ENCODE measurements around the gene MAP3K13. TPM values are rescaled to one million over a fixed set of nuclear protein-coding genes. Genes with fewer than 3 reads are reported as not detected.
A peak's percentile ranks its signal among the peaks of the same experiment; 100 is the strongest.

MAP3K13 gene
- total and polyA plus RNA-seq, 10 donors: 13.2 to 20.9 (median 16.3) TPM

DNA sequence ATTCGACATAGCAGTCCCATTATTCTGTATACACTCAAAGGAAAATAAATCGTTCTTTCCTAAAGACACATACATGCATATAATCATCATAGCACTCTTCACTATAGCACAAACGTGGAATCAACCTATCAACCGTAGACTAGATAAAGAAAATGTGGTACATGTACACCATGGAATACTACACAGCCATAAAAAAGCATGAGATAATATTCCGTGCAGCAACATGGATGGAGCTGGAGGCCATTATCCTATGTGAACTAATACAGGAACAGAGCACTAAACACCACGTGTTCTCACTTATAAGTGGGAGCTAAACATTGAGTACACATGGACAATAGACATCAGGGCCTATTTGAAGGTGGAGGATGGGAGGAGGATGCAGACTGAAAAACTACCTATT, 12.1 kb upstream of the MAP3K13 start:
- Histone ChIP-seq H3K36me3 (no peaks in the 10 kb centered on the region), H3K4me1 (no peaks in the 10 kb centered on the region), H3K9me3 (no peaks in the 10 kb centered on the region), H3K4me3 (no peak overlapping the region), H3K27me3 (replicated peaks in 1 of 7) (no peaks in the 10 kb centered on the region), H3K27ac (no peak overlapping the region)
- intact Hi-C loops (cut with DNase I; ENCODE audit: low total_unique reads): no loop called here
- TF ChIP-seq, protein P1, sequence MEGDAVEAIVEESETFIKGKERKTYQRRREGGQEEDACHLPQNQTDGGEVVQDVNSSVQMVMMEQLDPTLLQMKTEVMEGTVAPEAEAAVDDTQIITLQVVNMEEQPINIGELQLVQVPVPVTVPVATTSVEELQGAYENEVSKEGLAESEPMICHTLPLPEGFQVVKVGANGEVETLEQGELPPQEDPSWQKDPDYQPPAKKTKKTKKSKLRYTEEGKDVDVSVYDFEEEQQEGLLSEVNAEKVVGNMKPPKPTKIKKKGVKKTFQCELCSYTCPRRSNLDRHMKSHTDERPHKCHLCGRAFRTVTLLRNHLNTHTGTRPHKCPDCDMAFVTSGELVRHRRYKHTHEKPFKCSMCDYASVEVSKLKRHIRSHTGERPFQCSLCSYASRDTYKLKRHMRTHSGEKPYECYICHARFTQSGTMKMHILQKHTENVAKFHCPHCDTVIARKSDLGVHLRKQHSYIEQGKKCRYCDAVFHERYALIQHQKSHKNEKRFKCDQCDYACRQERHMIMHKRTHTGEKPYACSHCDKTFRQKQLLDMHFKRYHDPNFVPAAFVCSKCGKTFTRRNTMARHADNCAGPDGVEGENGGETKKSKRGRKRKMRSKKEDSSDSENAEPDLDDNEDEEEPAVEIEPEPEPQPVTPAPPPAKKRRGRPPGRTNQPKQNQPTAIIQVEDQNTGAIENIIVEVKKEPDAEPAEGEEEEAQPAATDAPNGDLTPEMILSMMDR (IDR thresholded peaks at IDR 0.05 in 8 of 11, conservative IDR thresholded peaks at IDR 0.05 in 3 of 11): no peak
- TF ChIP-seq POLR2A (IDR thresholded peaks at IDR 0.05) (no peak), POLR2AphosphoS5 (IDR thresholded peaks at IDR 0.05) (no peak)
- DNase-seq: no peak
- WGBS, 5 donors: 83 to 89% (median 85%) methylated on average over 6 of the region's 6 CpGs

GRCh38 chr3:185351396-185351795, 11.5 kb upstream of the MAP3K13 start:
- intact Hi-C loops (cut with DNase I; ENCODE audit: low total_unique reads): no loop called here
- no peak overlapping the region for H3K4me3 ChIP-seq
- H3K36me3 ChIP-seq: no peaks in the 10 kb centered on the region
- TF ChIP-seq POLR2AphosphoS5 (IDR thresholded peaks at IDR 0.05) (no peak), POLR2A (IDR thresholded peaks at IDR 0.05) (no peak)
- TF ChIP-seq, protein P1 (IDR thresholded peaks at IDR 0.05 in 8 of 11, conservative IDR thresholded peaks at IDR 0.05 in 3 of 11): no peak
- no peaks in the 10 kb centered on the region for H3K27me3 ChIP-seq (replicated peaks in 1 of 7)
- 86 to 95% (median 90%) methylated on average over 2 of the region's 2 CpGs for WGBS, 5 donors
- H3K9me3 ChIP-seq: no peaks in the 10 kb centered on the region
- DNase-seq: no peak
- no peak overlapping the region for H3K27ac ChIP-seq
- H3K4me1 ChIP-seq: no peaks in the 10 kb centered on the region

DNA sequence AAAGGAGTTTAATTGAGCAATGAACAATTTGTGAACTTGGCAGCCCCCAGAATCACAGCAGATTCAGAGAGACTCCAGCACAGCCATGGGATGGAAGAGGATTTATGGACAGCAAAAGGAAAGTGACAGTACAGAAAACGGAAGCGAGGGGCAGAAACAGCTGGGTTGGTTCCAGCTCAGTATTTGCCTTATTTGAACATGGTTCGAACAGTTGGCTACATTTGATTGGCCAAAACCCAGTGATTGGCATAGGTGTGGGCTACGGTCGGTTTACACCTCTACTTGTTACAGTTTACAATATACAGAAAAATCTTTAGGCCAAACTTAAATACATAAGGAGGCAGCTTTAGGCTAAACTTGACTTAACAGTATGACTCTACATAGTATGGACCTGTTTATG, 9.7 kb upstream of the MAP3K13 start:
- TF ChIP-seq POLR2A (IDR thresholded peaks at IDR 0.05): no peak
- TF ChIP-seq, protein P1 (IDR thresholded peaks at IDR 0.05 in 8 of 11, conservative IDR thresholded peaks at IDR 0.05 in 3 of 11): no peak
- TF ChIP-seq POLR2AphosphoS5 (IDR thresholded peaks at IDR 0.05): no peak
- H3K4me3 ChIP-seq: no peak overlapping the region
- no peak for DNase-seq
- WGBS, 5 donors: 88 to 94% (median 92%) methylated on average over 5 of the region's 5 CpGs
- intact Hi-C loops (cut with DNase I; ENCODE audit: low total_unique reads): no loop called here
- H3K27me3 ChIP-seq (replicated peaks in 1 of 7): no peaks in the 10 kb centered on the region
- H3K4me1 ChIP-seq: no peaks in the 10 kb centered on the region
- no peaks in the 10 kb centered on the region for H3K9me3 ChIP-seq
- no peak overlapping the region for H3K27ac ChIP-seq
- no peaks in the 10 kb centered on the region for H3K36me3 ChIP-seq

- Histone ChIP-seq H3K36me3 (no peaks in the 10 kb centered on the region), H3K4me1 (no peaks in the 10 kb centered on the region), H3K9me3 (no peaks in the 10 kb centered on the region), H3K27me3 (replicated peaks in 1 of 7) (no peaks in the 10 kb centered on the region), H3K27ac (no peak overlapping the region), H3K4me3 (no peak overlapping the region)
- intact Hi-C loops (cut with DNase I; ENCODE audit: low total_unique reads): no loop called here
- WGBS, 5 donors: 40 to 44% (median 42%) methylated on average over 12 to 13 of the region's 13 CpGs
- TF ChIP-seq POLR2AphosphoS5 (IDR thresholded peaks at IDR 0.05): peak in 1 of 3 donors; percentile 15
- TF ChIP-seq, protein P1 (IDR thresholded peaks at IDR 0.05 in 8 of 11, conservative IDR thresholded peaks at IDR 0.05 in 3 of 11): peak; percentile 5 to 82 (median 62)
- no peak for TF ChIP-seq POLR2A (IDR thresholded peaks at IDR 0.05)
- DNase-seq: peak; percentile 81
Measured at GRCh38 chr3:185353823-185354614, 8.9 kb upstream of the MAP3K13 start.
